Measurements from ENCODE around the gene CCDC3. TPM values are rescaled to one million over a fixed set of nuclear protein-coding genes. Genes with fewer than 3 reads are reported as not detected.

Gene CCDC3
- total RNA-seq: 0.18 and 1.3 TPM in 2 replicates

DNA sequence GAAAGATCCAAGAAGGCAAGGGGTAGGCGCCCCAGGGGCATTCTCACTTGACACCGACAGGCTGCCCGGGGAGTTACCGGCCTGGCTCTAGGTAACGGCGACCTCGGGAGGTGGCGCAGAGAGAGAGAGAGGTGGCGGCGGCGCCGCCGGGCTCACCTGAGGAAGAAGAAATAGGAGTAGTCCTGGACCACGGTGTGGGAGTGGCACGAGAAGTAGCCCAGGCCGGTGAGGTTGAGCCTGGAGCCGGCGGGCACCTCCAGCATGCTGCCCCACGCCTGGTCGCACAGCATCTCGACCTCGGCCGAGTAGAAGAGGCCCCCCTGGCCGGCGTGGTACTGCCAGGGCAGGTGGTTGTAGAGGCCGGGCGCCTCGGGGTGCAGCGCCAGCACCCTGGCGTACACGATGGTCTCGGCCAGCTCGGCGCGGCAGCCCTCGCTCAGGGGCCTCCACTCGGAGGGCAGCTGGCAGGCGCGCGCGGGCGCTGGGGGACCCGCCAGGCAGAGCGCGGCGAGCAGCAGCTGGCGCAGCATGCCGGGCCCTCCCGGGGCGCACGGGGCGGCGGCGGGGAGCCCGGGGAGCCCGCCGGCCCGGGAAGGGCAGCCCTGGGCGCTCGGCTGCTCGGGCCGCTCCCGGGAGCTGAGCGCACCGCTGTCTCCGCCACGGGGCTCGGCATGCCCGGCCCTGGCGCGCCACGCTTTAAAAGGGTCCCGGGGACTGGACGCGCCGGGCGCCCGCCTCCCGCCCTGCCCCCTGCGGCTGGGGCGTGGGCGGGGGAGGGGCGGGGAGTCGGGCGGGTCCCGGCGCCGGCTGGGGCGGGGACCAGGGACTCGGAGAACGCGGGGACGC, at the start of gene CCDC3:
TSS of gene CCDC3 (minus strand) at position 673 of the 846 bp plus-strand sequence. CDS start at position 530, 143 bp downstream.

Other genes starting within 250 kb of the CCDC3 start
- gene OPTN, start 98.5 kb upstream of the CCDC3 start, total RNA-seq: 95.1 and 116 TPM in 2 replicates
- 1.00 and 1.2 TPM in 2 replicates for gene MCM10, start 159.8 kb upstream of the CCDC3 start, total RNA-seq
- not detected in 2 replicates for gene UCMA, start 232.7 kb upstream of the CCDC3 start, total RNA-seq